Smooth muscle cell (in vitro differentiated cells): ENCODE data around the gene SIGLEC9. TPM values are rescaled to one million over a fixed set of nuclear protein-coding genes. Genes with fewer than 3 reads are reported as not detected.

Source experiments
- DNase-seq: peaks from one replicate; lab custom pipeline; 2025; ENCODE audit not compliant: unreplicated experiment; lab: John Stamatoyannopoulos, UW
- H2AFZ ChIP-seq: fragments of 200-600 bp; sonication (generic); 2 replicates; pipeline ENCODE4 v1.6.0; 2016; ENCODE audit warnings: antibody characterized with exemption, low read depth, mild to moderate bottlenecking
- H3F3A ChIP-seq: fragments of 200-600 bp; sonication (generic); 2 replicates; pipeline ENCODE4 v1.6.0; 2017; ENCODE audit warnings: antibody characterized with exemption, low read depth
- H3K27ac ChIP-seq: fragments of 200-600 bp; sonication (generic); 2 replicates; pipeline ENCODE4 v1.5.1; 2016; ENCODE audit warnings: low read depth, mild to moderate bottlenecking
- H3K27me3 ChIP-seq: fragments of 200-600 bp; sonication (generic); 2 replicates; pipeline ENCODE4 v1.6.1; 2016; ENCODE audit warnings: low read depth, mild to moderate bottlenecking
- H3K36me3 ChIP-seq: fragments of 200-600 bp; sonication (generic); 2 replicates; pipeline ENCODE4 v1.5.1; 2016; ENCODE audit warnings: low read depth
- H3K4me1 ChIP-seq: fragments of 200-600 bp; sonication (generic); 2 replicates; pipeline ENCODE4 v1.5.1; 2016; ENCODE audit warnings: low read depth
- H3K4me2 ChIP-seq: fragments of 200-600 bp; sonication (generic); 2 replicates; pipeline ENCODE4 v1.6.0; 2016; ENCODE audit warnings: mild to moderate bottlenecking
- H3K4me3 ChIP-seq: fragments of 200-600 bp; sonication (generic); 2 replicates; pipeline ENCODE4 v1.5.1; 2016; ENCODE audit warnings: mild to moderate bottlenecking
- H3K79me2 ChIP-seq: fragments of 200-600 bp; sonication (generic); 2 replicates; pipeline ENCODE4 v1.6.0; 2016; ENCODE audit warnings: low read depth, mild to moderate bottlenecking
- H3K9ac ChIP-seq: fragments of 200-600 bp; sonication (generic); 2 replicates; pipeline ENCODE4 v1.6.0; 2016; ENCODE audit warnings: low read depth
- H3K9me3 ChIP-seq: fragments of 200-600 bp; sonication (generic); replicated peaks from 2 replicates; pipeline ENCODE4 v1.5.1; 2016; ENCODE audit warnings: low read depth
- H4K20me1 ChIP-seq: fragments of 200-600 bp; sonication (generic); 2 replicates; pipeline ENCODE4 v1.6.0; 2016; ENCODE audit warnings: low read depth
- CTCF ChIP-seq: fragments of 200-600 bp; sonication (generic); IDR thresholded peaks from 2 replicates; pipeline ENCODE4 v1.5.1; 2017; ENCODE audit warnings: borderline replicate concordance, mild to moderate bottlenecking, antibody characterized with exemption; ENCODE audit not compliant: insufficient read depth, poor library complexity, severe bottlenecking
- WGBS: methylation state at CpG from one replicate; pipeline ENCODE4 v1.1.7; 2016; ENCODE audit warnings: low lambda C conversion rate; 5-methylcytosine and 5-hydroxymethylcytosine counted together
- polyA plus RNA-seq: library from polyadenylated mRNA; unstranded; fragments of >200 nt; fragmentation: Nextera tagmentation; extraction: Ambion mirVana; gene quantifications from 2 replicates; pipeline ENCODE4 v1.2.1, GENCODE V29; 2016
- total RNA-seq: library from RNA; depleted of rRNA; stranded (reverse); fragments of >200 nt; gene quantifications from 2 replicates; pipeline ENCODE4 v1.2.3, GENCODE V29; 2014

Gene SIGLEC9
- total and polyA plus RNA-seq, 2 experiments from 2014 or later: not detected

GRCh38 chr19:51089786-51090185 is 34.9 kb upstream of the SIGLEC9 start:
- H3K79me2 ChIP-seq: no peaks in the 10 kb centered on the region
- no peaks in the 10 kb centered on the region for H3K4me1 ChIP-seq
- 96% methylated on average over 17 of the region's 17 CpGs for WGBS
- no peak for DNase-seq
- H3K36me3 ChIP-seq: no peaks in the 10 kb centered on the region
- H2AFZ ChIP-seq: no peak overlapping the region
- H3K27ac ChIP-seq: no peak overlapping the region
- TF ChIP-seq CTCF: no peak
- no peak overlapping the region for H3K4me3 ChIP-seq
- H3K27me3 ChIP-seq: no peaks in the 10 kb centered on the region
- no peaks in the 10 kb centered on the region for H3K9me3 ChIP-seq
- H3K9ac ChIP-seq: no peak overlapping the region
- H3F3A ChIP-seq: no peaks in the 10 kb centered on the region
- H3K4me2 ChIP-seq: no peak overlapping the region
- peaks cover 8% of the 10 kb centered on the region for H4K20me1 ChIP-seq

- Histone ChIP-seq H3K9ac (no peak overlapping the region), H3K79me2 (no peaks in the 10 kb centered on the region), H3K4me3 (no peak overlapping the region), H2AFZ (no peak overlapping the region), H3K27ac (no peak overlapping the region), H4K20me1 (peaks cover 8% of the 10 kb centered on the region), H3F3A (no peaks in the 10 kb centered on the region), H3K9me3 (no peaks in the 10 kb centered on the region), H3K27me3 (no peaks in the 10 kb centered on the region), H3K4me2 (no peak overlapping the region), H3K4me1 (no peaks in the 10 kb centered on the region), H3K36me3 (no peaks in the 10 kb centered on the region)
- TF ChIP-seq CTCF: no peak
- DNase-seq: no peak
- WGBS: 71% methylated on average over 7 of the region's 8 CpGs
Measured at GRCh38 chr19:51090471-51090870, 34.2 kb upstream of the SIGLEC9 start.

GRCh38 chr19:51091126-51091525 is 33.6 kb upstream of the SIGLEC9 start:
- no peaks in the 10 kb centered on the region for H3K4me1 ChIP-seq
- H3F3A ChIP-seq: no peaks in the 10 kb centered on the region
- no peak for DNase-seq
- no peaks in the 10 kb centered on the region for H3K9me3 ChIP-seq
- H3K36me3 ChIP-seq: no peaks in the 10 kb centered on the region
- H3K4me3 ChIP-seq: no peak overlapping the region
- H4K20me1 ChIP-seq: peaks cover 14% of the 10 kb centered on the region
- no peak for TF ChIP-seq CTCF
- no peak overlapping the region for H3K9ac ChIP-seq
- H2AFZ ChIP-seq: no peak overlapping the region
- H3K27ac ChIP-seq: no peak overlapping the region
- H3K79me2 ChIP-seq: no peaks in the 10 kb centered on the region
- 88% methylated on average over 10 of the region's 10 CpGs for WGBS
- no peaks in the 10 kb centered on the region for H3K27me3 ChIP-seq
- no peak overlapping the region for H3K4me2 ChIP-seq
